HUES6 (cell line): ENCODE measurements around the gene PRUNE2.
"Not testable (repeated sequence)": the region's sequence is repeated elsewhere in the genome, so short reads cannot be mapped to it uniquely, and the experiment has no call there.

Source experiments
- H3K27ac ChIP-seq: 2 replicates; pipeline ENCODE4 v1.7.0; 2013; ENCODE audit warnings: low read depth, mild to moderate bottlenecking, low read length, inconsistent platforms
- H3K27me3 ChIP-seq: 2 replicates; pipeline ENCODE4 v1.6.1; 2013; ENCODE audit warnings: low read length; ENCODE audit not compliant: control insufficient read depth, insufficient read depth
- H3K36me3 ChIP-seq: 2 replicates; pipeline ENCODE4 v1.6.1; 2013; ENCODE audit warnings: low read length; ENCODE audit not compliant: control insufficient read depth, insufficient read depth
- H3K4me1 ChIP-seq: 2 replicates; pipeline ENCODE4 v1.6.1; 2013; ENCODE audit warnings: low read length; ENCODE audit not compliant: control insufficient read depth, insufficient read depth
- H3K4me3 ChIP-seq: 2 replicates; pipeline ENCODE4 v1.5.1; 2013; ENCODE audit warnings: low read depth, low read length
- H3K9ac ChIP-seq: one replicate; pipeline ENCODE4 v1.6.1; 2013; ENCODE audit warnings: mild to moderate bottlenecking, low read length
- H3K9me3 ChIP-seq: 2 replicates; pipeline ENCODE4 v1.6.1; 2013; ENCODE audit warnings: low read depth, low read length; ENCODE audit not compliant: control insufficient read depth, insufficient read depth

PRUNE2 gene, protein sequence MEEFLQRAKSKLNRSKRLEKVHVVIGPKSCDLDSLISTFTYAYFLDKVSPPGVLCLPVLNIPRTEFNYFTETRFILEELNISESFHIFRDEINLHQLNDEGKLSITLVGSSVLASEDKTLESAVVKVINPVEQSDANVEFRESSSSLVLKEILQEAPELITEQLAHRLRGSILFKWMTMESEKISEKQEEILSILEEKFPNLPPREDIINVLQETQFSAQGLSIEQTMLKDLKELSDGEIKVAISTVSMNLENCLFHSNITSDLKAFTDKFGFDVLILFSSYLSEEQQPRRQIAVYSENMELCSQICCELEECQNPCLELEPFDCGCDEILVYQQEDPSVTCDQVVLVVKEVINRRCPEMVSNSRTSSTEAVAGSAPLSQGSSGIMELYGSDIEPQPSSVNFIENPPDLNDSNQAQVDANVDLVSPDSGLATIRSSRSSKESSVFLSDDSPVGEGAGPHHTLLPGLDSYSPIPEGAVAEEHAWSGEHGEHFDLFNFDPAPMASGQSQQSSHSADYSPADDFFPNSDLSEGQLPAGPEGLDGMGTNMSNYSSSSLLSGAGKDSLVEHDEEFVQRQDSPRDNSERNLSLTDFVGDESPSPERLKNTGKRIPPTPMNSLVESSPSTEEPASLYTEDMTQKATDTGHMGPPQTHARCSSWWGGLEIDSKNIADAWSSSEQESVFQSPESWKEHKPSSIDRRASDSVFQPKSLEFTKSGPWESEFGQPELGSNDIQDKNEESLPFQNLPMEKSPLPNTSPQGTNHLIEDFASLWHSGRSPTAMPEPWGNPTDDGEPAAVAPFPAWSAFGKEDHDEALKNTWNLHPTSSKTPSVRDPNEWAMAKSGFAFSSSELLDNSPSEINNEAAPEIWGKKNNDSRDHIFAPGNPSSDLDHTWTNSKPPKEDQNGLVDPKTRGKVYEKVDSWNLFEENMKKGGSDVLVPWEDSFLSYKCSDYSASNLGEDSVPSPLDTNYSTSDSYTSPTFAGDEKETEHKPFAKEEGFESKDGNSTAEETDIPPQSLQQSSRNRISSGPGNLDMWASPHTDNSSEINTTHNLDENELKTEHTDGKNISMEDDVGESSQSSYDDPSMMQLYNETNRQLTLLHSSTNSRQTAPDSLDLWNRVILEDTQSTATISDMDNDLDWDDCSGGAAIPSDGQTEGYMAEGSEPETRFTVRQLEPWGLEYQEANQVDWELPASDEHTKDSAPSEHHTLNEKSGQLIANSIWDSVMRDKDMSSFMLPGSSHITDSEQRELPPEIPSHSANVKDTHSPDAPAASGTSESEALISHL (N-terminal part only)

DNA sequence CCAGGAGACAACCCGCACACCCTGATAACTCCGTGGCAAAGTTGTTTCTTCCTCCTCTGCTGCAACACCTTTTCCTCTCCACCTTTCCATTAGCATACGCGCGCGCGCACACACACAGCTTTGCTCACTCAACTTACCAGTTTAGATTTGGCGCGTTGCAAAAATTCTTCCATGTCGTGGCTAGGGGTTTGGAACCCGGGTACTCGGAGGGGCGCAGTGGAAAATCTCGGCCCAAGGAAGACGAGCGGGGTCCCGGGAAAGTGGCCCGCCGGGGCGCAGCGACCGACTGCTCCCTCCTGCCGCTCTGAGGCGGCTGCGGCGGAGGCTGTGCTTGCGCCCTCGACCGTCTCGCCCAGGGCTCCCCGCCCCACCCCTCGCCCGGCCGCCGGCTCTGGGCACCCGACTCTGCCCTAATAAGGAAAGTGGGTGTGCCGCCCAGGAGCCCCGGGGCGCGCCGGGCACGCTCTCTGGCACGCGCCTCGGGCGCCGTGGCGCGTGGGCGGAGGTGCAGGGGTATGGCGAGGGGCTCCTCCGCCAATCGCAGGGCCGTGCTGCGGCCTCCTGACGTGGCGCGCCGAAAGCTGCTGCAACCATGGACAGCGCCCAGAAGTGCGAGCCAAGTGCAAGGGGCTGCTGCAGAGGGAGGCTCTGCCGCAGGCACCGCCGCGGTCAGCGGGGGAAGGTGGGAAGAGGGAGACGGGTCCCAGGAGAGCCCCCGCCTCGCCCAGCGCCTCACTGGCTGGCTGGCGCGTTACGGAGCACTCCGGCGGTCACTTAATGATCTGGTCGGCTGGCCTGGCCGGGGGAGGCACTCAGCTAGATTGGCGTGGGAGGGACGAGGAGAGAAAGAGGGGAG is at the start of gene PRUNE2:
TSS of gene PRUNE2 (minus strand) at position 324 of the 856 bp plus-strand sequence. CDS start at position 173, 151 bp downstream.
- no peaks in the 10 kb centered on the region for H3K9me3 ChIP-seq
- H3K4me3 ChIP-seq, result peak within 1 kb of the TSS; percentile 79
- no peaks in the 10 kb centered on the region for H3K36me3 ChIP-seq
- H3K4me1 ChIP-seq, result peaks cover 23% of the 10 kb centered on the region
- H3K27ac ChIP-seq, result no peak within 1 kb of the TSS; the same call in 1 of the 2 replicates
- H3K9ac ChIP-seq, result peak within 1 kb of the TSS; percentile 77
- peaks cover 46% of the 10 kb centered on the region for H3K27me3 ChIP-seq

DNA sequence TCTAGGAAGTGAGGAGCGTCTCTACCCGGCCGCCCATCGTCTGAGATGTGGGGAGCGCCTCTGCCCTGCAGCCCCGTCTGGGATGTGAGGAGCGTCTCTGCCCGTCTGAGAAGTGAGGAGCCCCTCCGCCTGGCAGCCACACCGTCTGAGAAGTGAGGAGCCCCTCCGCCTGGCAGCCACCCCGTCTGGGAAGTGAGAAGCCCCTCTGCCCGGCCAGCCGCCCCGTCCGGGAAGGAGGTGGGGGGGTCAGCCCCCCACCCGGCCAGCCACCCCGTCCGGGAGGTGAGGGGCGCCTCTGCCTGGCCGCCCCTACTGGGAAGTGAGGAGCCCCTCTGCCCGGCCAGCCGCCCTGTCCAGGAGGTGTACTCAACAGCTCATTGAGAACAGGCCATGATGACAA is 49.5 kb upstream of the PRUNE2 start:
- not testable (repeated sequence) for H3K27ac ChIP-seq, H3K4me3 ChIP-seq

DNA sequence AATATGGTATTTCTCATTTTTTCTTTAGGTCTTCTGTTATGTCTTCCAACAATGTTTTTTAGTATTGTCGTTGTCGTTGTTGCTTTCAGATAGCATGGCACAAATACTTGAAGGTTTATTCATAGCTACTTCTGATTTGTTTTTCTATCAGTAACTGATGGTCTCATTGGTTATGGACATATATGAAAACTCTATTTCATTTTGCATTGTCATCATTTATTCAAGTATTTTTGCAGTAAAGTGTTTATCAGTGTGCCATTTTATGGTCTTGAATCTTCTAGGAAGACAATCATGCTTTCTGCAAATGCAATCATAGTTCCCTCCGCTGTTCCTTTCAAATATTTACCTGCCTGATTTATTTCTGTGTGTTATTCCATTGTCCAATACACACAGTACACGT is 44.0 kb upstream of the PRUNE2 start:
- Histone ChIP-seq H3K9ac (no peak overlapping the region), H3K4me1 (no peaks in the 10 kb centered on the region), H3K27me3 (no peaks in the 10 kb centered on the region), H3K27ac (no peak overlapping the region), H3K9me3 (peaks cover 9% of the 10 kb centered on the region; the same call in 1 of the 2 replicates), H3K4me3 (no peak overlapping the region), H3K36me3 (no peaks in the 10 kb centered on the region)

More for the DNA sequence above, 49.5 kb upstream of the PRUNE2 start:
- H3K9ac ChIP-seq, H3K9me3 ChIP-seq, H3K36me3 ChIP-seq, H3K4me1 ChIP-seq, H3K27me3 ChIP-seq: not testable (repeated sequence)

DNA sequence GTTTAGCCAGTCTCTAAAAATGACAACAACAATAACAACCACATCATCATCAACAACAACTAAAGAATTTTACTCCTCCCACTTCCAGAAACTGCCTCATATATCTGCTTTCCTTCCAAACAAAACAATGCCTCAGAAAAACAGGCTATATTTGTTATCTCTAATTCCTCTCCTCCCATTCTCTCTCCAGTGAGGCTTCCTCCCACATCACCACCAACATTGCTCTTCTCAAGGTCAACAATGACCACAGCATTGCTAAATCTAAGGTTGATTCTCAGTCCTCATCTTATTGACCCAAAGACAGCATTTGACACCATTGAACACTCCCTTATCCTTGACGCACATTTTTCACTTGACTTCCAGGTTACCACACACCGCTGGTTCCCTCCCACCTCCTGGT is 38.1 kb upstream of the PRUNE2 start:
- Histone ChIP-seq H3K27ac (no peak overlapping the region), H3K27me3 (no peaks in the 10 kb centered on the region), H3K9ac (no peak overlapping the region), H3K4me1 (no peaks in the 10 kb centered on the region), H3K9me3 (no peaks in the 10 kb centered on the region), H3K36me3 (no peaks in the 10 kb centered on the region), H3K4me3 (no peak overlapping the region)

DNA sequence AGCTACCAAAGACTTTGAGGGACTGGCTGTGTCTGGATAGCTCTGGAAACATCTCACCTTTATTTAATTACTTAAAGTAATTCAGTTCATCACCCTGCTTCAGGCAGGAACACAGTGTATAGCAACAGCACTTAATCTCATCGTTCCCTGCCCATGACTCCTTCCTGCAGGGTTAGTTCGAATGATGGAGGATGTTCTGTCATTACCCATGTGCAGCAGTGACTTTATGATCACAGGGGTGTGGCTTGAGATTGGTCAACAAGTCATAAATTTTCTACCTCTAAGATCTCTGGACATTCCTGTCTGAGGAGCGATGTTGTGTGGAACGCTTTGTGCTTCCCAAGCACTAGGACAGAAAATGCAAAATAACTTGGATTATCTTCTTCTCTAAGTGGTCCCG is 37.1 kb upstream of the PRUNE2 start:
- no peaks in the 10 kb centered on the region for H3K36me3 ChIP-seq
- H3K4me3 ChIP-seq, result no peak overlapping the region
- H3K27ac ChIP-seq, result no peak overlapping the region
- H3K9me3 ChIP-seq, result no peaks in the 10 kb centered on the region
- H3K9ac ChIP-seq, result no peak overlapping the region
- no peaks in the 10 kb centered on the region for H3K27me3 ChIP-seq
- no peaks in the 10 kb centered on the region for H3K4me1 ChIP-seq

DNA sequence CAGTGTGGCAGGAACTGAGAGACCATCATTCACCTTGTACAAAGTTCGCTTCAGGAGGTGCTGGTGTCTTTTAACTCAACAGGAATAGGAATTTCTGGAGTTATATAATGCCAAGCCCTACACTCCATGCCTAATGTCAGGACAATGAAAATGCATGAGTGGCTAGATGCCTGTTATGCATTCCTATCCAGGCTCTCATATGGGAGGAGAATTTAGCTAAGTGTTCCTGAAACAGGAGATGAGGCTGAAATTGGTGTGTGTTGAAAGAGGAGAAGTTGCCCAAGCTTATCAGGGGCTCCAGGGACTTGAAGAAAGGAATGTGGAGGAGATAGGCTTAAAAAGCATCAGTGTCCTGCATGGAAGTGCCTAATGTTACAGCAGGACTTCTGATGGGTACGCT is 26.8 kb upstream of the PRUNE2 start:
- no peaks in the 10 kb centered on the region for H3K36me3 ChIP-seq

DNA sequence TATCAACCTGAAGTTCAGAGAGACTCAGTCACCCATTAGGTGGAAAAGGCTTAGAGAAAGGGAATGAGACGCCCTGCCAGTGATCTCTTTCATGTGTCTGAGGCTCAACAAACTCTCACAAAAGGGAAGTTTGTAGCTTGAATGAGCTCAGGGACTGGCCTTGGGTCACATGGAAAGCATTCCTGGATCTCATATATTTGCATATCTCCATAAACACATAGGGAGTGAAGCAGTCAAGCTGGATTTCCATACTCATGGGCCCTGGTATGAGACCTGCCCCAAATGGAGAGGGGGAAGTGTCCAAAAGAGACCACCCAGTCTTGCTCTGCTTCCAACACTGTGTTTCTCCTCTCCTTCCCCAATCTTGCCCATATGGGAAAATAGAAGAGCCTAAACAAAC is 26.4 kb upstream of the PRUNE2 start:
- Histone ChIP-seq H3K27me3 (no peaks in the 10 kb centered on the region), H3K36me3 (no peaks in the 10 kb centered on the region), H3K9ac (no peak overlapping the region), H3K4me3 (no peak overlapping the region), H3K4me1 (no peaks in the 10 kb centered on the region), H3K9me3 (no peaks in the 10 kb centered on the region), H3K27ac (no peak overlapping the region)

More for the DNA sequence above, 26.8 kb upstream of the PRUNE2 start:
- Histone ChIP-seq H3K9me3 (no peaks in the 10 kb centered on the region), H3K4me3 (no peak overlapping the region), H3K27me3 (no peaks in the 10 kb centered on the region), H3K27ac (no peak overlapping the region), H3K4me1 (no peaks in the 10 kb centered on the region), H3K9ac (no peak overlapping the region)

DNA sequence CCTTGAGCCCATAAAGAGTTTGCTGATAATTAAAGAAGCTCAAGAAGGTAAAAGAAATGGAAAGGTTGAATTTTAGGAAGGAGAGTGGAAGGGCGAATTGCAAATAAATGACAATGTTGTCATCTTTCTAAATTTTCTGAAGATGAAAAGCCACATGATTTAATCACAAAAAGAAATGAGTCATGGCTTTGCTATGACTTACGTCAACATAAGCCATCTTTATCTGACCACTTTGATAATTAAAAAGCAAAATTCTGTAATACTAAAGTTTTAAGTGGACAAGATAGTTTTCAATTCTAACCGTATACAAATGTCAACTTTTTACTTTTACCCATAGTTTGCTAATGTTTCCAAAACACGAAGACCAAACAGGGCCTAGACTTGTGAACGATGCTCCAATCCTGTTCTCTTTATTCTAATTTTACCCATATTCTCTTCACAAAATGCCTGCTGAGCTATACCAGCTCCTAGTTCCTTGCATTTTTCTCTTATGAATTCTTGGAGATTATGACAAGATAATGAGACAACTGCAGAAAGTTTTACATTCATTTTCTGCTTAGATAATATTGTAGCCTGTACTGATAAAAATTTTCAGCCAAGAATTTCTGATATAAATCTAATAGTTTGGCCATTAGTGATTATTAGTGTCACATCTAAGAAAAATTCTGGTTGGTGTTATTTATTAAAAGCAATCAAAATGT is 21.8 kb upstream of the PRUNE2 start:
- H3K27ac ChIP-seq, result no peak overlapping the region
- H3K27me3 ChIP-seq, result no peaks in the 10 kb centered on the region
- H3K9me3 ChIP-seq, result peaks cover 6% of the 10 kb centered on the region; the same call in 1 of the 2 replicates
- H3K9ac ChIP-seq, result no peak overlapping the region
- no peaks in the 10 kb centered on the region for H3K36me3 ChIP-seq
- H3K4me1 ChIP-seq, result no peaks in the 10 kb centered on the region
- H3K4me3 ChIP-seq, result no peak overlapping the region

DNA sequence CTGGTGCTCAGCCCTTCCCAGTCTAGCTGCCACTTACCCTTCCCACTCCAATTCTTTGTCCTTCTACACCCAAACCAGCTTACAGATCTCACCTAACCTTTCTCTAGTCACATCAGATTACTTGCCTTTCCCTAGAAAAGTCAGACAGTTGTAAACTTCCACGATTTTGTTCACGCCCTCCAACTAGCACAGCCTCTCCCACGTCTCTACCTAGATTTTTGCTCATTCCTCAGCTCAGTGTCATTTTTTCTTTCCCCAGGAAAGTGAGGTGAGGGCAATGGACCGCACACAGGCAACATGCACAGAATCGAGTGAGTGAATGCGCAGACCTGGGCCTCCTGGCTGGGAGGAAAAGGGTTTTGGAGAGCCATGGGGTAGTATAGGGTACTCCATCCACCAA is 20.9 kb upstream of the PRUNE2 start:
- Histone ChIP-seq H3K9ac (no peak overlapping the region), H3K27ac (no peak overlapping the region), H3K9me3 (peaks cover 6% of the 10 kb centered on the region; the same call in 1 of the 2 replicates), H3K27me3 (no peaks in the 10 kb centered on the region), H3K36me3 (no peaks in the 10 kb centered on the region), H3K4me1 (no peaks in the 10 kb centered on the region), H3K4me3 (no peak overlapping the region)
